Adipocyte (in vitro differentiated cells): Measurements from ENCODE around the gene ORM1.
"Not testable (repeated sequence)": the region's sequence is repeated elsewhere in the genome, so short reads cannot be mapped to it uniquely, and the experiment has no call there.

Experiments used
- DNase-seq: peaks from one replicate; pipeline ENCODE4 v3.0.0-alpha.2; 2015; ENCODE audit warnings: low read depth
- H3K27me3 ChIP-seq: replicated peaks from 2 replicates; pipeline ENCODE4 v1.7.0; 2013; ENCODE audit warnings: mild to moderate bottlenecking, low read length, moderate library complexity; ENCODE audit not compliant: control insufficient read depth, insufficient read depth
- H3K36me3 ChIP-seq: 2 replicates; pipeline ENCODE4 v1.7.0; 2013; ENCODE audit warnings: low read length, mild to moderate bottlenecking, moderate library complexity; ENCODE audit not compliant: control insufficient read depth, insufficient read depth, severe bottlenecking
- H3K4me1 ChIP-seq: 2 replicates; pipeline ENCODE4 v1.7.0; 2013; ENCODE audit warnings: mild to moderate bottlenecking, low read length, moderate library complexity; ENCODE audit not compliant: control insufficient read depth, insufficient read depth
- H3K4me3 ChIP-seq: 2 replicates; pipeline ENCODE4 v1.7.0; 2013; ENCODE audit warnings: mild to moderate bottlenecking, low read length, moderate library complexity
- H3K9ac ChIP-seq: 2 replicates; pipeline ENCODE4 v1.7.0; 2013; ENCODE audit warnings: mild to moderate bottlenecking, low read length, moderate library complexity
- H3K9me3 ChIP-seq: 2 replicates; pipeline ENCODE4 v1.7.0; 2013; ENCODE audit warnings: mild to moderate bottlenecking, low read length, moderate library complexity; ENCODE audit not compliant: control insufficient read depth

The ORM1 gene

DNA sequence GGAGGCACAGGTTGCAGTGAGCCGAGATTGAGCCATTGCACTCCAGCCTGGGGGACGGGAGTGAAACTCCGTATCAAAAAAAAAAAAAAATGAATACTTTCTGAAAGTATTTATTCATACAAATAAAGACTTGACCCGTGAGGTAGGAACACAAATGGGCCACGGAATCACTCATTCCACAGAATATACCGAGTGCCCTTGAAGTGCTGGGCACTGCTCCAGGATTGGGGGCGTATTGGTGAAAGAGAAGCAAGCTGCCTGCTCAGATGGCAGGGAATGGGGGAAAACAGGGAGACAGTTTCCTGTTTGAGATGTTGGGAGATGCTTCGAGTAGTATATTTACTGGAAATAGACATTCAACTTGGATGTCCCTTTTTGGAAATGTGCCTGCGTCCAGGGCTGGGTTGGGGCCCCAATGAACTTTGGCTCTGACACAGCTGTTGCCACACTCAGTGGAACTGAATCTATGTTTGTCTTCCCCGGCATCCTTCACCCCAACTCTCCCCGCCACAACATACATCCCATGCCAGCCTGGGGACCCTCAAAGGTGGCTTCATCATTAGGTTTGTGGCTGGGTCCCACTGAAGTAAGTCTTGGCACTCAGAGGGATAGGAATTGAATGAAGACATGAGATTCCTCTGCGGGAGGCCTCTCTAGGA lies 609 bp upstream of the ORM1 start:
- not testable (repeated sequence) for H3K9ac ChIP-seq, H3K36me3 ChIP-seq, H3K4me3 ChIP-seq, H3K9me3 ChIP-seq, H3K27me3 ChIP-seq
- DNase-seq = peak; percentile 41
- H3K4me1 ChIP-seq = peaks cover 20% of the 10 kb centered on the region

DNA sequence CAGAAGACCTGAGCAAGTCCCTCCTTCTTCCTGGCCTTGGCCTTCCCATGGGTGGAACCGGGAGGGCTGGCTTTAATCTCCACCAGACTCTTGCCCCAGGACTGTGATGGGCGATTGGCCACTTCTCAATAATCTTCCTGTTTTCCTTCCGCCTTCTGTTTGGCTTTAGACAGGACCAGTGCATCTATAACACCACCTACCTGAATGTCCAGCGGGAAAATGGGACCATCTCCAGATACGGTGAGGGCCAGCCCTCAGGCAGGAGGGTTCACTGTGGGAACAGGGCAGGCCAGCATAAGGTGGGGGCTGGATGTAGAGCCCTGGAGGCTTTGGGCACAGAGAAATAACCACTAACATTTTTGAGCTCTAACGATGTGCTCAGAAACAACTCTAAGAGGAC lies 951 bp downstream of the ORM1 start:
- not testable (repeated sequence) for H3K9ac ChIP-seq, DNase-seq, H3K36me3 ChIP-seq, H3K27me3 ChIP-seq, H3K9me3 ChIP-seq, H3K4me3 ChIP-seq
- peaks cover 11% of the 10 kb centered on the region for H3K4me1 ChIP-seq

DNA sequence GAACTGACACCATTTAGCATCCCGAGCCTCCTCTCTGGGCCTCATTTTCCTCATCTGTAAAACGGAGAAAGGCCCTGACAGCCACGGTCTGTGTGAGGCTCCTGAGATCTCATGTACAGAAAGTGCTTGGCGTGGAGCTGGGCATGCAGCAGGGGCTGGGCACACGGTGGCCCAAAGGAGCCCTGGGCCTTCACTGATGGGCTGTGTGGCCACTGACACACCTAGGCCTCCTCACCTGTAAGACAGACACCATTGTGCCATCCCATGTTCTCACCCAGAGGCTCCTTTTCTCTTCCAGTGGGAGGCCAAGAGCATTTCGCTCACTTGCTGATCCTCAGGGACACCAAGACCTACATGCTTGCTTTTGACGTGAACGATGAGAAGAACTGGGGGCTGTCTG lies 1.6 kb downstream of the ORM1 start:
- no peak for DNase-seq
- peaks cover 16% of the 10 kb centered on the region for H3K4me1 ChIP-seq
- no peak overlapping the region for H3K4me3 ChIP-seq
- no peaks in the 10 kb centered on the region for H3K9me3 ChIP-seq
- H3K9ac ChIP-seq = no peak overlapping the region
- peaks cover 7% of the 10 kb centered on the region for H3K27me3 ChIP-seq
- H3K36me3 ChIP-seq = no peaks in the 10 kb centered on the region

DNA sequence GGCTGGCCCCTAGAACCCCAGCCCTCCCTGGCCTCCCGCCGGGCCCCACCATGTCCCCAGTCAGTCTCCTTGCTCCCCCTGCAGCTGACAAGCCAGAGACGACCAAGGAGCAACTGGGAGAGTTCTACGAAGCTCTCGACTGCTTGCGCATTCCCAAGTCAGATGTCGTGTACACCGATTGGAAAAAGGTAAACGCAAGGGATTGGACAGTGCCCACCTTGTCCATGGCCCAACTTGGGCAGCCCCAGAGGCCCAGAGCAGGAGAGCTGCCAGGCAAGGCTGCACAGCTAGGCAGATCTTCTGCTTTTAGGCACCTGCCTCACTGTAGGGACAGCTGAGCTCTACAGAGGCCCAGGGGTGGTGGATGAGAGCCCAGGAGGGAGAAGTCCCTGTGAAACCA lies 2.1 kb downstream of the ORM1 start:
- H3K9me3 ChIP-seq, H3K27me3 ChIP-seq, DNase-seq: not testable (repeated sequence)

DNA sequence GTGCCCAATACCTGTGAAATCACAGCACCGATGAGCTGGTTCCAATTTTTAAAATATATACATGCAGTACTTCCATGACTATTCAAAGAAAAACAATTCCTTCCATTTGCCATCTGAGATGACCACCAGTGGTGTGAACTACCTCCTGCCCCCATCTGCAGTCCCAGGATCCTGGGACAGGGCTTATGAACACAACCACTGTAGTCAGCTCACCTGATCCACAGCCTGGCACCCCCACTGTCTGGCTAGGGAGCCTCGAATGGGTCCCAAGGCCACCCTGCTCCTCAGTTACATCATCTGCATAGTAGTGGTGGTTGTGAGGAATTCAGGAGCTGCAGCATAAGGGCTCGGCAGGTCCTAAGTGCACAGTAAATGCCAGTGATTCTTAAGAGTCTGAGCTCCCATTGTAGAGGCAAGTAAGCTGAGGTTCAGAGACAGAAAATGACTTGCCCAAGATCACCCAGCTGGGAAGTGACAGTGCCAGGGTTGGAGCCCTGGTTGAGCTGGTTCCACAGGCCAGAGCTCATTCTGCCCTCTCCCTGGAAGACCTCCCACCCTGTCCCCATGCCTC lies 2.9 kb downstream of the ORM1 start:
- not testable (repeated sequence) for H3K9me3 ChIP-seq, H3K4me3 ChIP-seq, H3K36me3 ChIP-seq, H3K9ac ChIP-seq, H3K27me3 ChIP-seq, DNase-seq
- peaks cover 16% of the 10 kb centered on the region for H3K4me1 ChIP-seq

More for the DNA sequence above, 2.1 kb downstream of the ORM1 start:
- H3K4me3 ChIP-seq, H3K36me3 ChIP-seq, H3K9ac ChIP-seq: not testable (repeated sequence)
- H3K4me1 ChIP-seq = peaks cover 16% of the 10 kb centered on the region

DNA sequence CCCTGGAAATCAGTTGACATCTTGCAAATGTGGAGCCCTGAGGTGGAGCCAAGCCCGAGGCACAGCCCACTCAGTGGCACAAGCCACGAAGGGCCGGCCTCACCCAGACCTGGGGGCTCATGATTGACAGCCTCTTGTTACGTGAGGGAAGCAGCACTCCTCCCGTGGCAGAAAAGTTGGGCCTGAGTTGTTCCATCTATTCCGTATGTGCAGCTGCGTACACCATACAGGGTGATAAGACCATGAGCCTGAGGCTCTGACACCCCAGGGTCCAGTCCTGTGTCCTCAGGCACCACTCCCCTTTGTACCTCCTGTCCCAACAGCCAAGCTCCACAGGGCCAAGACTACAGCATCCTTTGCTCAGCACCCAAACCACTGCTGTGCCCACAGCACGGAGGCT lies 4.9 kb downstream of the ORM1 start:
- H3K36me3 ChIP-seq = no peaks in the 10 kb centered on the region
- no peak overlapping the region for H3K4me3 ChIP-seq
- no peak for DNase-seq
- peaks cover 7% of the 10 kb centered on the region for H3K27me3 ChIP-seq
- no peaks in the 10 kb centered on the region for H3K9me3 ChIP-seq
- peaks cover 7% of the 10 kb centered on the region for H3K4me1 ChIP-seq
- no peak overlapping the region for H3K9ac ChIP-seq

DNA sequence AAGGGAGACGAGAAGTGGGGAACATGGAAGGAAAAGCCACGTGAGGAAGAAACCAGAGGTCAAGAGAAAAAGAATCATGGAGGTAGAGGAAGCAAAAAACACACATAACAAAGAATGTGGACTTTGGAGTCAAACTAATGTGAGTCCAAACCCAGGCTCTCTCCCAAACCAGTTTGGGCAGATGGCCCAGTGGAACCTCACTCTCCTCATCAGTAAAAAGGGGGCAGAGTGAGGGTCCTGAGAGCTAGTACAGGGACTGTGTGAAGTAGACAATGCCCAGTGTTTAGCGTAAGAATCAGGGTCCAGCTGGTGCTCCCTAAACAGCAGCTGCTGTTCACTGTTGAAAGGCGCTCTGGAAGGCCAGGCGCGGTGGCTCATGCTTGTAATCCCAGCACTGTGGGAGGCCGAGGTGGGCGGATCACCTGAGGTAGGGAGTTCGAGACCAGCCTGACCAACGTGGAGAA lies 5.5 kb downstream of the ORM1 start:
- H3K9me3 ChIP-seq, H3K27me3 ChIP-seq, H3K4me3 ChIP-seq, H3K36me3 ChIP-seq, H3K4me1 ChIP-seq, DNase-seq, H3K9ac ChIP-seq: not testable (repeated sequence)

DNA sequence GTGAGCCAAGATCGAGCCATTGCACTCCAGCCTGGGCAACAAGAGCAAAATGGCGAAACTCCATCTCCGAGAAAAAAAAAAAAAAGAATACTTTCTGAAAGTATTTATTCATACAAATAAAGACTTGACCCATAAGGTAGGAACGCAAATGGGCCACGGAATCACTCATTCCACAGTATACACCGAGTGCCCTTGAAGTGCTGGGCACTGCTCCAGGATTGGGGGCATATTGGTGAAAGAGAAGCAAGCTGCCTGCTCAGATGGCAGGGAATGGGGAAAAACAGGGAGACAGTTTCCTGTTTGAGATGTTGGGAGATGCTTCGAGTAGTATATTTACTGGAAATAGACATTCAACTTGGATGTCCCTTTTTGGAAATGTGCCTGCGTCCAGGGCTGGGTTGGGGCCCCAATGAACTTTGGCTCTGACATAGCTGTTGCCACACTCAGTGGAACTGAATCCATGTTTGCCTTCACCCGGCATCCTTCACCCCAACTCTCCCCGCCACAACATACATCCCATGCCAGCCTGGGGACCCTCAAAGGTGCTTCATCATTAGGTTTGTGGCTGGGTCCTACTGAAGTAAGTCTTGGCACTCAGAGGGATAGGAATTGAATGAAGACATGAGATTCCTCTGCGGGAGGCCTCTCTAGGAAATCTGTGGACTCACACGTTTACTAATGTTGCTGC lies 6.2 kb downstream of the ORM1 start:
- DNase-seq, H3K4me1 ChIP-seq, H3K27me3 ChIP-seq, H3K36me3 ChIP-seq, H3K9me3 ChIP-seq, H3K9ac ChIP-seq, H3K4me3 ChIP-seq: not testable (repeated sequence)

DNA sequence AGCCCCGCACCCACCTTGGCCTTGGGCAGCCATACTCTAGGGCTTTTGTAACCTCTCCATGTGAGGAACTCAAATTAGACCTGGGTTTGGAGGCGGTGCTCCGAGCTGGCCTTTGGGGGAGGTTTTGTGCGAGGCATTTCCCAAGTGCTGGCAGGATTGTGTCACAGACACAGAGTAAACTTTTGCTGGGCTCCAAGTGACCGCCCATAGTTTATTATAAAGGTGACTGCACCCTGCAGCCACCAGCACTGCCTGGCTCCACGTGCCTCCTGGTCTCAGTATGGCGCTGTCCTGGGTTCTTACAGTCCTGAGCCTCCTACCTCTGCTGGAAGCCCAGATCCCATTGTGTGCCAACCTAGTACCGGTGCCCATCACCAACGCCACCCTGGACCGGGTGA lies 6.7 kb downstream of the ORM1 start, which contains the start of gene ORM2:
ORM2 (plus strand) TSS at position 245 of the 398 bp plus-strand sequence; CDS start at position 281, 36 bp downstream.
- H3K4me1 ChIP-seq, H3K9me3 ChIP-seq, H3K27me3 ChIP-seq, H3K36me3 ChIP-seq, H3K9ac ChIP-seq, H3K4me3 ChIP-seq, DNase-seq: not testable (repeated sequence)

DNA sequence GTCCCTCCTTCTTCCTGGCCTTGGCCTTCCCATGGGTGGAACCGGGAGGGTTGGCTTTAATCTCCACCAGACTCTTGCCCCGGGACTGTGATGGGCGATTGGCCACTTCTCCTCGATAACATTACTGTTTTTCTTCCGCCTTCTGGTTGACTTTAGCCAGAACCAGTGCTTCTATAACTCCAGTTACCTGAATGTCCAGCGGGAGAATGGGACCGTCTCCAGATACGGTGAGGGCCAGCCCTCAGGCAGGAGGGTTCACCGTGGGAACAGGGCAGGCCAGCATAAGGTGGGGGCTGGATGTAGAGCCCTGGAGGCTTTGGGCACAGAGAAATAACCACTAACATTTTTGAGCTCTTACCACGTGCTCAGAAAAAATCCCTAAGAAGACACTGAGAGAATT lies 7.7 kb downstream of the ORM1 start:
- Histone ChIP-seq H3K9ac (no peak overlapping the region), H3K27me3 (peaks cover 3% of the 10 kb centered on the region), H3K36me3 (peaks cover 13% of the 10 kb centered on the region), H3K4me3 (no peak overlapping the region), H3K9me3 (no peaks in the 10 kb centered on the region), H3K4me1 (peaks cover 14% of the 10 kb centered on the region)
- no peak for DNase-seq

DNA sequence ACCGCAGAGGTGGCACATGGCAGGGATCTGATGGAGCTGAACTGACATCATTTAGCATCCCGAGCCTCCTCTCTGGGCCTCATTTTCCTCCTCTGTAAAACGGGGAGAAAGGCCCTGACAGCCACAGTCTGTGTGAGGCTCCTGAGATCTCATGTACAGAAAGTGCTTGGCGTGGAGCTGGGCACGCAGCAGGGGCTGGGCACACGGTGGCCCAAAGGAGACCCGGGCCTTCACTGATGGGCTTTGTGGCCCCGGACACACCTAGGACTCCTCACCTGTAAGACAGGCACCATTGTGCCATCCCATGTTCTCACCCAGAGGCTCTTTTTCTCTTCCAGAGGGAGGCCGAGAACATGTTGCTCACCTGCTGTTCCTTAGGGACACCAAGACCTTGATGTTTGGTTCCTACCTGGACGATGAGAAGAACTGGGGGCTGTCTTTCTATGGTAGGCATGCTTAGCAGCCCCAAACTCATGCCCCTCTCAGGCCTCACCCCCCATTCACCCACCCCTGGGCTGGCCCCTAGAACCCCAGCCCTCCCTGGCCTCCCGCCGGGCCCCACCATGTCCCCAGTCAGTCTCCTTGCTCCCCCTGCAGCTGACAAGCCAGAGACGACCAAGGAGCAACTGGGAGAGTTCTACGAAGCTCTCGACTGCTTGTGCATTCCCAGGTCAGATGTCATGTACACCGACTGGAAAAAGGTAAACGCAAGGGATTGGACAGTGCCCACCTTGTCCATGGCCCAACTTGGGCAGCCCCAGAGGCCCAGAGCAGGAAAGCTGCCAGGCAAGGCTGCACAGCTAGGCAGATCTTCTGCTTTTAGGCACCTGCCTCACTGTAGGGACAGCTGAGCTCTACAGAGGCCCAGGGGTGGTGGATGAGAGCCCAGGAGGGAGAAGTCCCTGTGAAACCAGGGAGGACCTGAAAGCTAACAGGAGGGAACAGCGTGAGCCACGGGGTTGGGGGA lies 8.6 kb downstream of the ORM1 start:
- not testable (repeated sequence) for H3K9me3 ChIP-seq, H3K9ac ChIP-seq, H3K4me3 ChIP-seq, DNase-seq, H3K27me3 ChIP-seq
- H3K36me3 ChIP-seq = peaks cover 21% of the 10 kb centered on the region
- peaks cover 14% of the 10 kb centered on the region for H3K4me1 ChIP-seq
